NCI-H524 (cell line): ENCODE results near the gene NEK7.
"Not testable (repeated sequence)": the region's sequence is repeated elsewhere in the genome, so short reads cannot be mapped to it uniquely, and the experiment has no call there.

ENCODE experiments used
- DNase-seq, 2 experiments: peaks; one replicate each; lab custom pipeline; 2025; lab: John Stamatoyannopoulos, UW

The NEK7 gene

DNA sequence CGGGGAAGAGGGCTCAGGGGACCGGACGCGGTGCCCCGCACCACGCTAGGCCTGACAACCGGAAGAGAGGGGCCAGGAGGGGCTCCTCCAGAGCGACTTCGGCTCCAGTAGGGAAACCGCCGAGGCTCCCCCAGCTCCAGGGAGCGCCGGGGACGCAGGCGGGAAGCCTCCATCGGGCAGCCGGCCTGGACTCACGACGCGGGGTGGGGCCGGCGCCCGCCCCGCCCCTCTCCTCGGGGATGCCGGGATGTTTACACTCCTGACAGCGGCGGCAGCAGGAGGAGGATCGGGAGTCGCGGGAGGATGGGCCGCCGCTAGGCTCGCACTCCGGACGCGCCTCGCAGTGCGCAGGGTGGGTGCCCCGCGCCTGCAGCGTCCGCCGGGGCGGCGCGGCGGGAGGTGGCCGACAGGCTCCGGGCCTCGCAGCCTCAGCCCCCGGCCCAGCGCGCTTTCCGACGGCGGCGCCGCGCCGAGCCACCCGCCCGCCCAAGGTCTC lies at the start of gene NEK7:
NEK7 (plus strand) TSS at position 254 of the 496 bp plus-strand sequence. CDS start 75,583 bp downstream, outside the sequence.
- peak; percentile 52 to 78 for DNase-seq

DNA sequence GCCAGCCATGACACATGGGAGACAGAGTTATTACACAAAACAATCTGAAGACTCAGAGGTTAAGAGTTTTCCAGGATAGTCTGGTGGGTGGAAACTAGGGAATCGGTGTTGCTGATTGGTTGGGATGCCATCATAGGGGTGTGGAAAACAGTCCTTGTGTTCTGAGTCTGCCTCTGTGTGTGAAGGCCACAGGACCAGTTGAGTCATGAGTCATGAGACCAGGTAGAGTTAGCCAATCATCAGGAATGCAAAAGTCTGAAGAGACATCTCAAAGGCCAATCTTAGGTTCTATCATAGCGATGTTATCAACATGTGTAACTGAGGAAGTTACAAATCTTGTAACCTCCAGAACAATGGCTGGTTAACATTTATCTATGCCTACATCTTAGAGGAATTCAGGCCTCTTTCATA lies 49.7 kb upstream of the NEK7 start:
- DNase-seq, result no peak

DNA sequence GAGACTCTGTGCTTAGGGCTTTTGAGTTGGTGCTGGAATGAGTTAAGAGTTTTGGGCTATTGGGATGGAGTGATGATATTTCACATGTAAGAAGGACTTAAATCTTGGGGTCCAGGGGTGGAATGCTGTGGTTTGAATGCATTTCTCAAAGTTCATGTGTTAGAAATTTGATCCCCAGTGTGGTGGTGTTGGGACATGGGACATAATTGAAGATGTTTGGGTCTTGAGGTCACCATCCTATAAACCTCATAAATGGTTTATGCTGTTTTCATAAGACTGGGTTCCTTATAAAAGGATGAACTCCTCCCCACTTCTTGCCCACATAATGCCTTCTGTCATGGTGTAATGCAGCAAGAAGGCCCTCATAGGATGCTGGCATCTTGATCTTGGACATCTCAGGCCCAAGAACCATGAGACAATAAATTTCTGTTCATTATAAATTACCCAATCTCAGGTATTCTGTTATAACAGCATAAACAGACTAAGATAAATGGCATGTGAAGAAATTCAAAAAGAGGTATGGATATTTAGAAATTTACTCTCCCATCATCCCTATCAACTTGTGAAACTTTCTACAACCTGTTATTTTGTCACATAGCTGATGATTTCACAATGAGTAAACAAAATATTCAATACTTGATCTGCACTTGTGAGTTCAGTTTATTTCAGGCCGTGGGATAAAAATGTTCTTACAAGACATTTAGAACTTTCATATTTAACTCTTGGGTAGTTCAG lies 48.0 kb upstream of the NEK7 start:
- DNase-seq, result no peak

DNA sequence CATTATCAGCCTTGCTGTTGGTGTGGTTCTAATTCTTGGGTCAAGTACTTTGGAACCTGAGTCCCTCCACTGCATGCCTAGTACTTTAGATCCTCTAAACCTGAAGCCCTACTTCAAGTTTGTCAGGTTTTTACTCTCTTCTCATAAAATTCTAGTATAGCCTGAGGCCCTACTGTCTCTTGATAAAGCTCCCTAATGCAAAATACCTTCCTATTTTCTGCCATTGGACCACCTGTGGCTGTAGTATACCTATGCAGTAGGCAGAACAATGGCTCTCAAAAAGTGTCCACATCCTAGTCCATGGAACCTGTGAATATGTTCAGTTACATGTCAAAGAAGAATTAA lies 47.5 kb upstream of the NEK7 start:
- no peak for DNase-seq

DNA sequence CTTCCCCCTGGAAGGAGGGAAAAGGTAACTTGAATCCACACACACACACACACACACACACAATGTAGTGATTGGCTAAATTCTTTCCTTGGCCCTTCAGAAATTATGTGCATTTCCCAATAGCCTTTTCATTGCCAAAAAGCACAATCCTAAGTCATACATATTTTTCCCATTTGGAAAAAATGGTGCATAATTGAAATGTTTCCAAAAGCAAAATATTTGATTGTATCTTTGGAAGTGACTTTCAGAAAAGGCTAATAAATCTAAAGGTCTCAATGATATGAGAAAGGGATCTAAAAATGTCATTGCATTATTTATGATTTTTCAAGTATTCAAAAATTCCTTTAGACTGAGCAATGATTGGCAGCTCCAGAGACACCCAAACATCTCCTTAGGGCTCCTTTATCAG lies 43.5 kb upstream of the NEK7 start:
- DNase-seq, result no peak

DNA sequence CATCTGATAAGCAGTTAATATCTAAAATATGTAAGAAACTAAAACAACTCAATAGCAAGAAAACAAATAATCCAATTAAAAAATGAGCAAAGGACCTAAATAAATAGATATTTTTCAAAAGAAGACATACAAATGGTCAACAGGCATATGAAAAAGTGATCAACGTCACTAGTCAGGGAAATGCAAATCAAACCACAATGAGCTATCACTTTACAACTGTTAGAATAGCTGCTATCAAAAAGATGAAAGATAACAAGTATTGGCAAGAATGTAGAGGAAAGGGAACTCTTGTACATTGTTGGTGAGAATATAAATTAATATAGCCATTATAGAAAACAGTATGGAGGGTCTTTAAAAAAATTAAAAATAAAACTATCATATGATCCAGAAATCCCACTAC lies 40.7 kb upstream of the NEK7 start:
- DNase-seq, result no peak

DNA sequence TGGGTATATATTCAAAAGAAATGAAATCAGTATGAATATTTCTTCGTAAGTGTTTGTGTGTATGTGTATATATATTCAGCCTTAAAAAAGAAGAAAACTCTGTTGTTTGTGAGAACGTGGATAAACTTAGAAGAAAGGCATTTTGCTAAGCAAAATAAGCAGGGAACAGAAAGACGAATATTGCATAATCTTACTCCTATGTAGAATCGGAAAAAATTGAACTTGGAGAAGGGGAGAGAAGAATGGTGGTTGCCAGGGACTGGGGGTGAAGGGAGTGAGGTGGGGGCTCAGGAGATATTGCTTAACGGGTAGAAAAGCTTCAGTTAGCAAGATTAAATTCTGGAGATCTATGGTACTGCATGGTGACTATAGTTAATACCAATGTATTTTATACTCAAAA lies 40.3 kb upstream of the NEK7 start:
- DNase-seq, result no peak

DNA sequence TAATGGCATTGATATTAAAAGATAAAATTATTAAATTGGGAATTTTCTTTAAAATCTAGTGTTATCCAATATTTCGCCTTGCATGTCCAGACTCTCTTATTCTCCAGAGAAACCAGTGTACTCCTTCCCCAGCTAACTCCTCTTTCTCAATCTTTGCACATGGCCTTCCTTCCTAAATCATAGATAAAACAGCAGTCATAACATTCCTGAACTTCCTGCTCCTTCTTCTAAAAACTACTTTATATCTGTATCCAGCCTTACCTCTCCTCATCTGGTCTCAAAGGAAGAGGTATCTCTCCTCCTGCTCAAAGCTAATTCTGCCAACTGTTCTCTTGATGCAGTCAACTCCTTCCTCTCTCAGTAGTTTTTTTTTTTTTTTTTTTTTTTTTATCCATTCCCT lies 39.5 kb upstream of the NEK7 start:
- no peak for DNase-seq

DNA sequence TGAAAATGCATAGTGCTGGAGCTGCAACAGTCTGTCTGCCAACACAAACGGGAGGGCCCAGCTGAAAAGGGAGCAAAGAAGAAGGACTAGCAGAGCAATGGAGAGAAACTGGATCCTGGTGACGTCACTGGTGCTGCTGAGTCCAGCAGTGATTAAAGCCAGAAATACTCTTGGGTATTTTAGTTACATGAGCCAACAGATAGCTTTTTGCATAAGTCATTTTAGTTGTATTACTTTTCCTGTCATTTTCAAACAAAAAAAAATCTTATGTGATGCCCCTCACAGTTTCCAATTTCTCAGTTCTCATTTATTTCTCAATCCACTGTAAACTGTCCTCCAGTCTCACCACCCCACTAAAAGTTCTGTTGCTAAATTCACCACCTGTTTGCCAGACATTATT lies 38.7 kb upstream of the NEK7 start:
- no peak for DNase-seq

DNA sequence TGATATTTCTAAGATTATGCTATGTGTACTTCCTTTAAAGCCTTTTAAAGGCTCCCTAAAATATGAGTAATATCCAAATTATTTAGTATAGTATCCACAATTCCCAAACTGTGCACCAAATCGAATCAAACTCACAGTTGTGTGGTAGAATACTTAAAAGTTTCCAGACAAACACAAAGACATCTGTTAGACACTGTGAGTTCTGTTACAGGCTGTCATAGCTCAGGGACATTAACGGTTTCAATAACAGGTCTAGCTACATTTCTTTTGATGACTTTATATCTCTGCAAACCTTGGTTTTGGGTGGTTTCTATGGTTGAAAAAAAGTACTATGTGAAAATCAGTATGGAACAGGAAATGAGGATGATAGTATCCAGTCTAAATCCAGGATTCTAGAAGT lies 36.9 kb upstream of the NEK7 start:
- no peak for DNase-seq

DNA sequence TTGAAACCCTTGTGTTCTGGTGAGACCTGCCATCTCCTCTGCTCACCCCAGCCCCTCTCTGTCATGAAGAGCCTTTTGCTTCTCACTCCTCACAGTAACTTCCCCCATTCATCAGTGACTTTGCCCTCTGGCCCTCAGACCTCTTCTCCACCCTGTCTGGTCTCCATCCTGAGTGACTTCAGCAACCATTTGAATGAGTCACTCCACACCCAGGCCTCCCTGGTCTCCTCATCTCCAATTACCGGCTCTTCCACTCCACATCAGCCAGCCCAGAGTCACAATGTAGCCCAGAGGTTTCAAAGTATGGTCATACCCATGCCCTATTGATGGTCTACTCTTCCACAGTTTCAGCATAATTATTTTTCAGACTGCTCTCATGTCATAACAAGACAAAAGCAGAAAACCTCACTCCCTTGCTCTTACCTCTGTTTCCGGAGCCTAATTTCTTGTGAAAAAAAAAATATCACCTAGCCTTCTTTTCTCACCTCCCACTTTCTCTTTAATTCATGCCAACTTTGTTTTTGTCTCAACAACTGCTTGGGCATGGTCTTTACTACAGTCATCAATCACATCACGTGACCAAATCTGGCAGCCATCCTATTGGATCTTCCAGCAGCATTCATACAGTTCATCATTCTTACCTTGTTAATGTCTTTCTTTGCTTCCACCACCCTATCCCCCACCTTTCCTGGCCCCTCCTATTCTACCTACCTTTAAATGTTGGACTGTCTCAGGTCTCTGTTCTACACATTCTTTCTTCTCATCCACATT lies 35.6 kb upstream of the NEK7 start:
- DNase-seq, result no peak

DNA sequence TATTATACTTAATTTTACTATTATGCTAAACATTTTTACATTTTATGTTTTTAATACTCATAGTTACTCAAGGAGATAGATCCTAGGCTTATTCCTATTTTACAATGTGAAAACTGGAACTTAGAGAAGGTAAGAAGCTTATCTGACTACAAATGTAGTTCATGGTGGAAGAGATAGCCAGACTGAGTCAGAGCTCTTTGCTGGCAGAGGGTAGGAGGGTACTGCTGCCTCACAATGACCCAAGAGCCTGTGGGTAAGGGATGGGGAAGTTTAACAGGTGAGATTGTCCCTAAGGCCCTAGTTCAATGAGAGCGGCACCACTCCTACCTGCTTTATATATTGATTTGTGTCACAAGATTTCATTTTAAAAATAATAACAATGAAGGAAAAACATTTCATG lies 34.1 kb upstream of the NEK7 start:
- no peak for DNase-seq

DNA sequence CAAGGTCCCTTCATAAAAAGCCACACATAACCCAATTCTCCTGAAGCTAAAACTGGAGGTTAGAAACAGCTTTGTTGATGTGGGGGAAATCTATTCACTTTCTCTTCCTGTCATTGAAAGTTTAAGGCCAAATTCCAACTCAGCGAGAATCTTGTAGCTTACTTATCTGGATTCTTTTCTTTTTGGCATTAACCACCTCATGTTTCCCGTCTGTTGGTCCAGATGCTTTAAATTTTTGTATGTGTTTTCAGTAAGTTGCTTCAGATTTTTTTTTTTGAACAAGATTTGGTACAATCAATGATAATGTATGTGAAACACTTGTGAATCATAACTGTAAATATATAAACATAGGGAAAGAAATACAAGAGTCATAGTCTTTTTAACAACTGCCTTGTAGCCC lies 33.7 kb upstream of the NEK7 start:
- no peak for DNase-seq

DNA sequence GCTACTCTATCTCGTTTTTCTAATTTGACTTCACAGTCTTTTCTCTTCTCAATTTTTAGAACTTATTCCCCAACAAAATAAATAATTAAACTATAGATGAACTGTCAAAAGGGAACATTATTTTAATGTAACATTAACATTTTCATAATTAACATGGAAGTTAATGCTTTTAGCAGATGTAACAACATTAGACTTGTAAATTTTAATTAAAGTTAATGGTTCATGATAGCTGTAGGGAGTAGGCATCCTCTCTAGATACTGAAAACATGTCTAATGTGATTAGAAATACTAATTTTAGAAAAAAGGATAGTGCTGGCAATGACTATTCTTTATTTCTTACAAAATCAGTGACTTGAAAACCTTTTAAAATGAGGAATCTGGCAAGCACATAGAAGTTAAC lies 32.1 kb upstream of the NEK7 start:
- no peak for DNase-seq

DNA sequence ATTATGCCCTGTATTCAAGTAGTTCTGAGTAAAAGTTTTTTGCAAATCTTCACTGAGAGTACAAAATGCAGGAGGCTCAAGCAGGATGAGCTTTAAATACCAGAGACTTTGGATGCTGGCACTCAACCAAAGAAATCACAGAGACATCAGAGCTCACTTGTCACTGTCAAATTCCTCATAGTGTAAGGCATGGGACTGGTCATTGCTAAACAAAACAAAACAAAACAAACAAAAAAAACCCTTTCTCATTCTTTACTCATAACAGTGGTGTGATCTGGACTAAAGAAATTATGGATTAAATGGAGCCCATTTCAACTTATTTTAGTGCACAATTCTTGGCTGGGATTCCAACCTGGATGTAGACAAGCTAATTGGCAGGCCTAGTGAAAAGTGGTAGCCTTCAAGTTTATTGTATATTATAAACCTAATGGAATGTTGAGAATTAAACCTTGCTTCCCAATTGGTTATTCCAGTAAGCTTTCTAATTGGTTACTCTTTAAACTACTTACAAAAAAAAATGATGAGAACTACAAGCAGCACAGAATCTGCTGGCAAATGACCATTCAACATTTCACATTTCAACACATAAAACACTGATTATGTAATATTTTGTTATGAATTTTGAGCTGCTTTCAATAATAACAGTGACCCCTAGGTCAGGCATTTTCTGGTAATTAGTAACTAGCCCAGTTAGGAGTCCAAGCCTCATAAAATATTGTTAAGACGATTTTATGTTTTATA lies 30.6 kb upstream of the NEK7 start:
- DNase-seq, result no peak

DNA sequence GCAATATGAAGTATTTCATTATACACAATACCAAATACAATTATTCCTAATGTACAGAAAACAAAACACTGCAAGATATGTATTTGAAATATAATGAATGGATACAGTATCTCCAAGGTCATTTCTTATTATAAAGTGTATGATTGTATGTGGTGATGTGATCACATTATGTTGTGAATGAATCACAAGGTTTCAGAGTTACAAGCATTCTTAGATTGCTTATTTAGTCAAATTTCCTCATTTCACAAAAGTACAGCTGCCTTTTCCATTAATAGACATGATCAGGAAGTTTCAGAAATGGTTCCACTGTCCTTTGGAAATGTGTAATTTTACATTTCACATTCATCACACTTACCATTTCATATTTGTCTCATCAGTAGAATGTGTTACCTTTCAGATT lies 28.3 kb upstream of the NEK7 start:
- no peak for DNase-seq

DNA sequence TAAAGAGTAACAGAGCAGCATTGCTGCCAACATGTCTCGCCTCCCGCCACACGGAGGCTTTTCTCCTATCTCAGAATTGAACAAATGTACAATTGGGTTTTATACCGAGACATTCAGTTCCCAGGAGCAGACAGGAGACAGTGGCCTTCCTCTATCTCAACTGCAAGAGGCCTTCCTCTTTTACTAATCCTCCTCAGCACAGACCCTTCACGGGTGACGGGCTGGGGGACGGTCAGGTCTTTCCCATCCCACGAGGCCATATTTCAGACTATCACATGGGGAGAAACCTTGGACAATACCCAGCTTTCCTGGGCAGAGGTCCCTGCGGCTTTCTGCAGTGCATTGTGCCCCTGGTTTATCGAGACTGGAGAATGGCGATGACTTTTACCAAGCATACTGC lies 26.7 kb upstream of the NEK7 start:
- not testable (repeated sequence) for DNase-seq

DNA sequence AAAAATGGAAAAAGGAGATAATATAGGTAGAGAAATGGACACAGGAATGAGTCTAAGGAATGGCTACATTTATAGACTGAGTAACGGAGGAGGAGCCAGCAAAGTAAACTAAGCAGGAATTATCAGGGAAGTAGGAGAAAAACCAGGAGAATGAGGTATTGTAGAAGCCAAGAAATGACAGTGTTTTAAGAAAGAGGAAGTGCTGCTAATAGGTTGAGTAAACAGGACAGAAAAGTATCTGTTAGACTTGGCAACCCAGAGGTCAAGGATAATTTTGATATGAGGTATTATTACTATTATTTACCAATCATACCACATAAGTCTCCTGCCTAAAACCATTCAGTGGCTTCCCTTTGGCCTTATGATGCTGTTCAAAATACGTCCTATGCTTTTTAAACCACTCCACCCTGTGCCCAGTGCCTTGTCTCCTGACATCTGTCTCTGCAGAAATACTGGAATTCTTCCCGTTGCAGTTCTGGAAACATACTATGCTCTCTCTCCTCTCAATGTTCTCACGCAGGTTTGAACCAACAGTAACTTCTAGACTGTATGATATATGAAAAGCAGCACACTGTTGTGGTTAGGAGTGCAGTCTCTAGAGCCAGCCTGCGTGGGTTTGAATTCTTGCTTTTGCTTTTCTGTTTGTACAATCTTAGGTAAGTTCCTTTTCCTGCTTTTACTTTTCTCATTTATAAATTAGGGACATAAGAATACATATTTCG lies 24.6 kb upstream of the NEK7 start:
- DNase-seq, result no peak

DNA sequence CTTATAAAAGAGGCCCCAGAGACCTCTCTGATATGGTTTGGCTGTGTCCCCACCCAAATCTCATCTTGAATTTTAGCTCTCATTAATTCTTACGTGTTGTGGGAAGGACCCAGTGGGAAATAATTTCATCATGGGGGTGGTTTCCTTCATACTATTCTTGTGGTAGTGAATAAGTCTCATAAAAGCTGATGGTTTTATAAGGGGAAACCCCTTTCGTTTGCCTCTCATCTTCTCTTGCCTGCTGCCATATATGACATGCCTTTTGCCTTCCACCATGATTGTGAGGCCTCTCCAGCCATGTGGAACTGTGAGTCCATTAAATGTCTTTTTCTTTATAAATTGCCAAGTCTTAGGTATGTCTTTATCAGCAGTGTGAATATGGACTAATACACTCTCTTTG lies 22.5 kb upstream of the NEK7 start:
- no peak for DNase-seq

DNA sequence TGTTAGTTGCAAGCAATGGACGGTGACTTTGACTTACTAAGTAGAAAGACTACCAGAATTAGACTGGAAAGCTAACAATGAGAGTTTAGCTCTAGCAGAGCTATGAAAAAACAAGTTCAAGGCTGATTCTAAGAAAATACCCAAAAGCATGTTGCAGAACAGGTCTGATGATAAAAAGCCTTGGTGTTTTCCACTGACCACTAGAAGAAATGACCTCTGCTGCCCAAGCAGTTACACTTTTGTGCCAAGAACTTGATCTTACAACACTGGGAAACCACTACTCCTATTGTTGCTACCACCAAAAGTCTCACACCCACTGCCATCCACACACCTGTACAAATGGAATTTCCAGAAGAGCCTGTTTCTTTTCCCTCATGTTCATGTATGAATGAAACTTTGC lies 21.4 kb upstream of the NEK7 start:
- no peak for DNase-seq

DNA sequence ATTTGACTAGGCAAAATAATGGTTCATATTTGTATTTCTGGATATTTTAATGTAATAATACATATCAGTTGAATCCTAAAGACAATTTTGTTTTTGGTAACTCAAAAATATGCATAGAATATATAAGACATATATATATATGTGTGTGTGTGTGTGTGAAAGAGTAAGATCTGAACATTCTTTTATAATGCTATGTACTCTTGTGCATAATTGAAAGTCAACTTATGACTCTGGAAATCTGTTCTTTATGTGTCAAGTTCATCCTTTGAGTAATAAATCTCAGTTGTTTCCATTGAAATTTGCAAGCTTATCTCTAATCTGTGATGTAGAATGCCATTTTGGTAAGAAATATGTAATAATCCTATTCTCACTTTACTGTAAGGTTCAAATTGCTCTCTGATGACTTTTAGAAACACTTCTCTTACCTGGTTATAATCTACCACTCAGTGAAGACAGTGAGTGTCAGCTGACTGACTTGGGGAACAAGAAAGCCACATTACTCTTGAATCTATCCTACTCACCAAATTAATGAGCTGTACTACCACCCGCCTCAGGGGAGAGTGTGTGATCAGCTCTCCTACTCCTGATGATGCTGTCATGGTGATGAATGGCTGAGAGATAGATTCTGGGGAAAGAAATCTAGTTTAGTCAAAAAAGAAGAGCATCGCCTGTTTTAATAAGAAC lies 15.0 kb upstream of the NEK7 start:
- no peak for DNase-seq

DNA sequence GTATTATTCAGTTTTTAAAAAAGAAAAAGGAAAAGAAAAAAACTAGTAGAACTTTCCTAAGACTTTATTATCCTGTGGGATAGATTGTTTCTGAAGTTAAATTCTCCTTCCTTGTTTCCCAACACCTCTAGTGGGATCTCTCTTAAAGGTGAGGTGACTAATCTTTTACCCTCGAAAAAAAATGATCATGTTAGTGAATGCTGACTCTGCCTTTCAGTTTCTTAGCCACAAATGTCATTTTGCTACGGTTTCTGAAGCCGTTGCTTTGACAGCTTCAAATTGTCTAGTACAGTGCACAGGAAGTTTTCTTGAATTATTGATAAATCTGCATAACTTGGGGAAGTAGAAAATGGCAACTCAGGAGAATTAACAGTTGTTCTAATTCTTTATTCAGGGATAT lies 13.0 kb upstream of the NEK7 start:
- DNase-seq, result no peak
